Fibroblast of the aortic adventitia (primary cell): ENCODE measurements around the gene HERC3. TPM values are rescaled to one million over a fixed set of nuclear protein-coding genes. Genes with fewer than 3 reads are reported as not detected.
"Not testable (repeated sequence)": the region's sequence is repeated elsewhere in the genome, so short reads cannot be mapped to it uniquely, and the experiment has no call there.

ENCODE experiments used
- DNase-seq: peaks from one replicate; pipeline ENCODE4 v3.0.0-alpha.2; 2010; ENCODE audit warnings: low read depth
- H3K4me3 ChIP-seq: 2 replicates; pipeline ENCODE4 v1.5.1; 2011; ENCODE audit warnings: low read depth, mild to moderate bottlenecking, control low read depth, low read length, moderate library complexity
- CTCF ChIP-seq: IDR thresholded peaks from 2 replicates; pipeline ENCODE4 v1.5.1; 2011; ENCODE audit warnings: mild to moderate bottlenecking, low read length, control low read depth, inconsistent platforms; ENCODE audit not compliant: insufficient read depth
- total RNA-seq: library from RNA; depleted of rRNA; stranded (reverse); fragments of >200 nt; gene quantifications from 2 replicates; pipeline ENCODE4 v1.2.3, GENCODE V29; 2012; ENCODE audit warnings: low replicate concordance

HERC3 gene
- total RNA-seq, 1 donor: 18.3 TPM

GRCh38 chr4:88605736-88606135, 13.5 kb downstream of the HERC3 start:
- DNase-seq: no peak
- no peak for TF ChIP-seq CTCF
- H3K4me3 ChIP-seq: no peak overlapping the region

GRCh38 chr4:88606832-88607231, 14.6 kb downstream of the HERC3 start:
- no peak overlapping the region for H3K4me3 ChIP-seq
- TF ChIP-seq CTCF: no peak
- DNase-seq: no peak

- TF ChIP-seq CTCF: no peak
- H3K4me3 ChIP-seq: no peak overlapping the region
- no peak for DNase-seq
Observed at GRCh38 chr4:88609387-88609786, 17.1 kb downstream of the HERC3 start.

- H3K4me3 ChIP-seq, DNase-seq: not testable (repeated sequence)
Observed at GRCh38 chr4:88609794-88610193, 17.5 kb downstream of the HERC3 start.

GRCh38 chr4:88610771-88611170, 18.5 kb downstream of the HERC3 start:
- no peak for TF ChIP-seq CTCF
- no peak overlapping the region for H3K4me3 ChIP-seq
- DNase-seq: peak; percentile 90

- no peak for DNase-seq
- no peak for TF ChIP-seq CTCF
Observed at GRCh38 chr4:88613417-88613875, 21.2 kb downstream of the HERC3 start.

GRCh38 chr4:88614058-88614457, 21.8 kb downstream of the HERC3 start:
- no peak for DNase-seq
- TF ChIP-seq CTCF: no peak
- no peak overlapping the region for H3K4me3 ChIP-seq

More at GRCh38 chr4:88613417-88613875, 21.2 kb downstream of the HERC3 start:
- H3K4me3 ChIP-seq: no peak overlapping the region
